ENCODE results near the gene PTPN13. TPM values are rescaled to one million over a fixed set of nuclear protein-coding genes. Genes with fewer than 3 reads are reported as not detected.

Gene PTPN13
- 183 and 244 TPM in 2 replicates for total RNA-seq (ENCODE audit: low replicate concordance)

- Histone ChIP-seq H3K9me3 (ENCODE audit: low read depth) (no peaks in the 10 kb centered on the region), H4K20me1 (ENCODE audit: low read depth) (peaks cover 43% of the 10 kb centered on the region), H3K9ac (peak within 1 kb of the TSS; percentile 53), H3F3A (ENCODE audit: low read depth) (peaks cover 35% of the 10 kb centered on the region), H3K27ac (peak within 1 kb of the TSS; percentile 85), H3K4me3 (peak within 1 kb of the TSS; percentile 91), H3K79me2 (ENCODE audit: low read depth) (peaks cover 89% of the 10 kb centered on the region), H3K27me3 (no peaks in the 10 kb centered on the region), H3K36me3 (no peaks in the 10 kb centered on the region), H2AFZ (replicated peaks) (peak within 1 kb of the TSS; percentile 5), H3K4me2 (peak within 1 kb of the TSS; percentile 95), H3K4me1 (peaks cover 32% of the 10 kb centered on the region)
- peak within 1 kb of the TSS; percentile 100 for H3K4me3 Mint-ChIP-seq
- peaks cover 36% of the 10 kb centered on the region for H3K4me1 Mint-ChIP-seq
- TF ChIP-seq EZH2phosphoT487 (IDR thresholded peaks at IDR 0.05) (no peak), CTCF (IDR thresholded peaks at IDR 0.05) (no peak), EZH2 (IDR thresholded peaks at IDR 0.05) (no peak)
- H3K27me3 Mint-ChIP-seq (ENCODE audit: insufficient read depth, low read depth), result peaks cover 4% of the 10 kb centered on the region
- peak; percentile 100 for DNase-seq (ENCODE audit: low spot score)
- H3K36me3 Mint-ChIP-seq, result peaks cover 6% of the 10 kb centered on the region
- H3K27ac Mint-ChIP-seq, result peak within 1 kb of the TSS; percentile 98
- peaks cover 2% of the 10 kb centered on the region for H3K9me3 Mint-ChIP-seq
These were observed at the start of gene PTPN13 for GRCh38 chr4:86593688-86594558. Gene PTPN13, plus strand, starts transcription at chr4:86594315. Its CDS starts 40,942 bp downstream, at chr4:86635257.

- Mint-ChIP-seq H3K9me3 (peaks cover 12% of the 10 kb centered on the region), H3K4me3 (no peak overlapping the region), H3K4me1 (peaks cover 35% of the 10 kb centered on the region), H3K36me3 (peaks cover 29% of the 10 kb centered on the region), H3K27ac (no peak overlapping the region), H3K27me3 (ENCODE audit: insufficient read depth, low read depth) (peaks cover 5% of the 10 kb centered on the region)
- DNase-seq (ENCODE audit: low spot score), result no peak
- H3K4me1 ChIP-seq, result peaks cover 35% of the 10 kb centered on the region
- H3K9ac ChIP-seq, result no peak overlapping the region
- TF ChIP-seq EZH2phosphoT487 (IDR thresholded peaks at IDR 0.05), result no peak
- TF ChIP-seq EZH2 (IDR thresholded peaks at IDR 0.05), result no peak
- no peak for TF ChIP-seq CTCF (IDR thresholded peaks at IDR 0.05)
- no peaks in the 10 kb centered on the region for H3K79me2 ChIP-seq (ENCODE audit: low read depth)
- no peak overlapping the region for H2AFZ ChIP-seq (replicated peaks)
- no peak overlapping the region for H3K4me2 ChIP-seq
- H3K4me3 ChIP-seq, result no peak overlapping the region
- no peaks in the 10 kb centered on the region for H3K36me3 ChIP-seq
- peaks cover 36% of the 10 kb centered on the region for H3F3A ChIP-seq (ENCODE audit: low read depth)
- no peaks in the 10 kb centered on the region for H3K27me3 ChIP-seq
- H3K9me3 ChIP-seq (ENCODE audit: low read depth), result no peaks in the 10 kb centered on the region
- no peaks in the 10 kb centered on the region for H4K20me1 ChIP-seq (ENCODE audit: low read depth)
- H3K27ac ChIP-seq, result no peak overlapping the region
These were observed 47.0 kb upstream of the PTPN13 start for GRCh38 chr4:86547140-86547539.

DNA sequence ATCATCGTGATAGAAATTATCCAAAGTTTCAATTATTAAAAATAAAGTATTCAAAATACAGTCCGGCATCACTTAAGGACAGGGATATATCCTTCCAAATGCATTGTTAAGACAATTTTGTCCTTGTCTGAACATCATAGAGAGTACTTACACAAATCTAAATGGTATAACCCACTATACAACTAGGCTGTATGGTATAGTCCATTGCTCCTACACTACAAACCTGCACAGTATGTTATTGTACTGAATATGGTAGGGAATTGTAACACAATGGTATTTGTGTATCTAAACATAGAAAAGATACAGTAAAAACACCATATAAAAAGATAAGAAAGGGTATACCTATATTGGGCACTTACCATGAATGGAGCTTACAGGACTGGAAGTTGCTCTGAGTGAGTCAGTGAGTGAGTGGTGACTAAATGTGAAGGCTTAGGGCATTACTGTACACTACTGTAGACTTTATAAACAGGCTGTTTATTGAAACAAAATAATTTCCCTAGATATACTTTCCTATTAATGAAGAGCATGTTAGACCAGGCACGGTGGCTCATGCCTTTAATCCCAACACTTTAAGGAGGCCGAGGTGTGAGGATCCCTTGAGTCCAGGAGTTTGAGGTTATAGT is 44.8 kb upstream of the PTPN13 start:
- H3K4me1 ChIP-seq, result peaks cover 15% of the 10 kb centered on the region
- H3K27ac Mint-ChIP-seq, result no peak overlapping the region
- H3K4me2 ChIP-seq, result no peak overlapping the region
- no peak overlapping the region for H3K27ac ChIP-seq
- no peak overlapping the region for H3K4me3 ChIP-seq
- H3K4me1 Mint-ChIP-seq, result peaks cover 13% of the 10 kb centered on the region
- no peak overlapping the region for H3K9ac ChIP-seq
- H3K27me3 Mint-ChIP-seq (ENCODE audit: insufficient read depth, low read depth), result peaks cover 2% of the 10 kb centered on the region
- H3K4me3 Mint-ChIP-seq, result no peak overlapping the region
- no peaks in the 10 kb centered on the region for H3K79me2 ChIP-seq (ENCODE audit: low read depth)
- no peaks in the 10 kb centered on the region for H3K36me3 ChIP-seq
- no peak for DNase-seq (ENCODE audit: low spot score)
- TF ChIP-seq EZH2 (IDR thresholded peaks at IDR 0.05) (no peak), EZH2phosphoT487 (IDR thresholded peaks at IDR 0.05) (no peak), CTCF (IDR thresholded peaks at IDR 0.05) (no peak)
- H3K27me3 ChIP-seq, result no peaks in the 10 kb centered on the region
- H3K9me3 ChIP-seq (ENCODE audit: low read depth), result no peaks in the 10 kb centered on the region
- no peaks in the 10 kb centered on the region for H4K20me1 ChIP-seq (ENCODE audit: low read depth)
- peaks cover 12% of the 10 kb centered on the region for H3K9me3 Mint-ChIP-seq
- H3F3A ChIP-seq (ENCODE audit: low read depth), result peaks cover 15% of the 10 kb centered on the region
- H2AFZ ChIP-seq (replicated peaks), result no peak overlapping the region
- peaks cover 29% of the 10 kb centered on the region for H3K36me3 Mint-ChIP-seq
